GM19193 (cell line): ENCODE data around the gene MLLT10.

Experiments
- POLR2A ChIP-seq: IDR thresholded peaks from 4 replicates; pipeline ENCODE4 v1.6.1; 2011; ENCODE audit not compliant: insufficient read depth, insufficient read length; ENCODE audit errors: extremely low read depth

The MLLT10 gene

GRCh38 chr10:21625623-21626229, 91.7 kb downstream of the MLLT10 start:
- no peak for TF ChIP-seq POLR2A

GRCh38 chr10:21626457-21627161, 92.6 kb downstream of the MLLT10 start:
- TF ChIP-seq POLR2A, result no peak

GRCh38 chr10:21627331-21627730, 93.3 kb downstream of the MLLT10 start:
- TF ChIP-seq POLR2A, result no peak

GRCh38 chr10:21628023-21628422, 94.0 kb downstream of the MLLT10 start:
- TF ChIP-seq POLR2A, result no peak

GRCh38 chr10:21634599-21635365, 100.8 kb downstream of the MLLT10 start:
- TF ChIP-seq POLR2A, result no peak

GRCh38 chr10:21637795-21638194, 103.8 kb downstream of the MLLT10 start:
- no peak for TF ChIP-seq POLR2A

- TF ChIP-seq POLR2A, result no peak
Observed at GRCh38 chr10:21638681-21639080, 104.6 kb downstream of the MLLT10 start.

GRCh38 chr10:21648040-21648439, 114.0 kb downstream of the MLLT10 start:
- TF ChIP-seq POLR2A, result no peak

- no peak for TF ChIP-seq POLR2A
Observed at GRCh38 chr10:21649454-21649872, 115.4 kb downstream of the MLLT10 start.

- TF ChIP-seq POLR2A, result no peak
Observed at GRCh38 chr10:21650353-21650752, 116.3 kb downstream of the MLLT10 start.

- TF ChIP-seq POLR2A, result no peak
Observed at GRCh38 chr10:21655236-21655635, 121.2 kb downstream of the MLLT10 start.

- no peak for TF ChIP-seq POLR2A
Observed at GRCh38 chr10:21655687-21656086, 121.7 kb downstream of the MLLT10 start.

GRCh38 chr10:21661087-21661486, 127.1 kb downstream of the MLLT10 start:
- TF ChIP-seq POLR2A, result no peak

GRCh38 chr10:21661935-21662334, 127.9 kb downstream of the MLLT10 start:
- no peak for TF ChIP-seq POLR2A

GRCh38 chr10:21662635-21663034, 128.6 kb downstream of the MLLT10 start:
- TF ChIP-seq POLR2A, result no peak

GRCh38 chr10:21668831-21669230, 134.8 kb downstream of the MLLT10 start:
- TF ChIP-seq POLR2A, result no peak
